GM12878 (cell line): ENCODE results near the gene CFAP45. TPM values are rescaled to one million over a fixed set of nuclear protein-coding genes. Genes with fewer than 3 reads are reported as not detected.

ENCODE experiments used
- ATAC-seq: fragments of 200-7000 bp; cut with Tn5 transposase; 3 replicates; pipeline ENCODE4 v1.9.1; 2020; ENCODE audit warnings: mild to moderate bottlenecking, moderate library complexity
- BruUV-seq: library from RNA; stranded (reverse); fragments of 400-500 nt; replicated peaks from 2 replicates; lab custom pipeline; 2021; lab: Mats Ljungman, UMichigan
- CTCF ChIA-PET: fragments of 300-600 bp; sonication (Branson Sonifier 250); formaldehyde crosslinking; extraction: SDS; loops from one replicate; lab custom pipeline; 2021; ENCODE audit warnings: inconsistent platforms; lab: Yijun Ruan, JAX
- POLR2A ChIA-PET: fragments of 350-600 bp; formaldehyde crosslinking; extraction: SDS; loops from one replicate; lab custom pipeline; 2021; ENCODE audit warnings: inconsistent platforms; lab: Charles Lee
- RAD21 ChIA-PET: fragments of 300-600 bp; sonication (Branson Sonifier 250); formaldehyde crosslinking; loops from one replicate; lab custom pipeline; 2023; ENCODE audit warnings: antibody characterized with exemption; ENCODE audit not compliant: unreplicated experiment; lab: Charles Lee
- SMC1A ChIA-PET: fragments of 300-600 bp; sonication (Branson Sonifier 250); formaldehyde crosslinking; loops from one replicate; lab custom pipeline; 2023; ENCODE audit not compliant: unreplicated experiment, uncharacterized antibody; lab: Charles Lee
- DNase-seq: peaks from one replicate; pipeline ENCODE4 v3.0.0-alpha.2; 2011; ENCODE audit warnings: low read depth, low spot score
- FAIRE-seq: peaks from 3 replicates; lab custom pipeline; 2011; peaks lifted over from hg19 to GRCh38; lab: Jason Lieb, UNC
- H2AFZ ChIP-seq: 2 replicates; pipeline ENCODE4 v1.6.0; 2011; ENCODE audit warnings: low read depth, low read length, control low read depth; ENCODE audit not compliant: control insufficient read depth
- H3K27ac ChIP-seq: 2 replicates; pipeline ENCODE4 v1.5.1; 2011; ENCODE audit warnings: control low read depth; ENCODE audit not compliant: control insufficient read depth, insufficient read depth
- H3K27me3 ChIP-seq, 2 experiments: replicated peaks in 1 of 2; 2 replicates each; pipeline versions ENCODE4 v1.6.0 to v1.6.1; 2011; ENCODE audit warnings: low read length in 1 of 2; ENCODE audit not compliant: control insufficient read depth in 2 of 2, insufficient read depth in 2 of 2
- H3K36me3 ChIP-seq, 2 experiments: 2 replicates each; pipeline ENCODE4 v1.5.1; 2011; ENCODE audit warnings: low read length in 1 of 2; ENCODE audit not compliant: control insufficient read depth in 2 of 2, insufficient read depth in 2 of 2
- H3K4me1 ChIP-seq: 2 replicates; pipeline ENCODE4 v1.6.1; 2011; ENCODE audit warnings: mild to moderate bottlenecking, low read length, moderate library complexity, mixed read lengths; ENCODE audit not compliant: control insufficient read depth, insufficient read depth
- H3K4me2 ChIP-seq: 2 replicates; pipeline ENCODE4 v1.6.0; 2011; ENCODE audit warnings: control low read depth; ENCODE audit not compliant: control insufficient read depth, insufficient read depth
- H3K4me3 ChIP-seq: fragments of 200-600 bp; sonication (generic); 2 replicates; pipeline ENCODE4 v1.5.1; 2016
- H3K79me2 ChIP-seq: 2 replicates; pipeline ENCODE4 v1.6.0; 2011; ENCODE audit warnings: low read length; ENCODE audit not compliant: control insufficient read depth, insufficient read depth
- H3K9ac ChIP-seq: 2 replicates; pipeline ENCODE4 v1.8.0; 2011; ENCODE audit warnings: low read length, control low read depth, mixed read lengths; ENCODE audit not compliant: control insufficient read depth, insufficient read depth
- H3K9me3 ChIP-seq: replicated peaks from 3 replicates; pipeline ENCODE4 v1.5.1; 2011; ENCODE audit warnings: mild to moderate bottlenecking, low read length; ENCODE audit not compliant: control insufficient read depth, insufficient read depth
- H4K20me1 ChIP-seq: 2 replicates; pipeline ENCODE4 v1.6.0; 2011; ENCODE audit not compliant: control insufficient read depth, insufficient read depth
- ASH2L ChIP-seq: fragments of 300-600, 200-600 bp; sonication (generic); IDR thresholded peaks from 2 replicates; pipeline ENCODE4 v1.6.1; 2017; ENCODE audit warnings: low read depth, mild to moderate bottlenecking, borderline replicate concordance
- ATF3 ChIP-seq: IDR thresholded peaks from 2 replicates; pipeline ENCODE4 v1.6.1; 2011; ENCODE audit warnings: low read depth, mild to moderate bottlenecking, low read length, moderate library complexity, borderline replicate concordance; ENCODE audit errors: extremely low read depth
- BMI1 ChIP-seq: fragments of 450-650 bp; IDR thresholded peaks from 2 replicates; pipeline ENCODE4 v1.6.1; 2016; ENCODE audit warnings: mild to moderate bottlenecking, moderate library complexity, borderline replicate concordance
- CUX1 ChIP-seq: IDR thresholded peaks from 2 replicates; pipeline ENCODE4 v1.6.1; 2012; ENCODE audit warnings: improper control_type of control experiment, low read depth, low read length; ENCODE audit not compliant: insufficient replicate concordance
- FOXK2 ChIP-seq: fragments of 450-650 bp; IDR thresholded peaks from 2 replicates; pipeline ENCODE4 v1.6.1; 2017; ENCODE audit warnings: mild to moderate bottlenecking, moderate library complexity
- GABPA ChIP-seq: IDR thresholded peaks from 2 replicates; pipeline ENCODE4 v1.6.1; 2014; ENCODE audit warnings: antibody characterized with exemption, low read depth, mild to moderate bottlenecking, inconsistent platforms
- GATAD2B ChIP-seq: fragments of 450-650 bp; conservative IDR thresholded peaks from 2 replicates; pipeline ENCODE4 v1.6.1; 2017; ENCODE audit warnings: low read depth, mild to moderate bottlenecking, moderate library complexity
- JUND ChIP-seq: IDR thresholded peaks from 2 replicates; pipeline ENCODE4 v1.6.1; 2012; ENCODE audit warnings: low read depth, mild to moderate bottlenecking, low read length, improper control_type of control experiment, moderate library complexity
- KDM1A ChIP-seq: fragments of 200-600 bp; sonication (generic); IDR thresholded peaks from 2 replicates; pipeline ENCODE4 v1.6.1; 2016; ENCODE audit warnings: borderline replicate concordance
- NR2C2 ChIP-seq: IDR thresholded peaks from 2 replicates; pipeline ENCODE4 v1.6.1; 2011; ENCODE audit warnings: borderline replicate concordance, low read depth; ENCODE audit not compliant: control insufficient read depth, insufficient read length
- NRF1 ChIP-seq: conservative IDR thresholded peaks from 2 replicates; pipeline ENCODE4 v1.6.1; 2011; ENCODE audit warnings: mild to moderate bottlenecking, low read depth, low read length, improper control_type of control experiment
- RELA ChIP-seq: fragments of 450-650 bp; IDR thresholded peaks from 2 replicates; pipeline ENCODE4 v1.8.0; 2014; ENCODE audit warnings: borderline replicate concordance; ENCODE audit not compliant: partially characterized antibody
- ZBTB4 ChIP-seq: fragments of 450-650 bp; formaldehyde crosslinking; IDR thresholded peaks from 2 replicates; pipeline ENCODE4 v1.4.0; 2022; ENCODE audit warnings: mild to moderate bottlenecking, moderate library complexity
- WGBS: methylation state at CpG from one replicate; pipeline ENCODE4 v1.1.6; 2016; ENCODE audit warnings: low lambda C conversion rate; ENCODE audit not compliant: insufficient replicate concordance, insufficient coverage; ENCODE audit errors: missing lambda C conversion rate; 5-methylcytosine and 5-hydroxymethylcytosine counted together
- in situ Hi-C: fragments of 300-500 bp; cut with MboI; formaldehyde crosslinking; loops from 9 replicates; pipeline ENCODE4 v1.14.3; 2018; ENCODE audit warnings: mixed read lengths
- intact Hi-C: fragments of 100-400 bp; cut with micrococcal nuclease; formaldehyde crosslinking; loops from one replicate; pipeline ENCODE4 v1.14.2; 2022; ENCODE audit not compliant: unreplicated experiment
- polyA plus RNA-seq, 11 experiments: library from polyadenylated mRNA; depleted of rRNA in 4 of 11; unstranded in 6 of 11; stranded (reverse) in 5 of 11; fragments of >200 nt; fragmentation: Nextera tagmentation in 4 of 11; fragmentation: Illumina TruSeq in 1 of 11; extraction: Ambion mirVana in 4 of 11; extraction: Trizol in 1 of 11; gene quantifications; 1 replicate in 1 of 11; 2 replicates in 10 of 11; pipeline versions ENCODE4 v1.2.1 to v1.2.3, GENCODE V29; 2011 to 2016; ENCODE audit warnings: inconsistent platforms in 2 of 11, missing spikeins in 2 of 11, low read depth in 1 of 11
- total RNA-seq, 4 experiments: library from RNA; depleted of rRNA in 3 of 4; stranded (reverse); fragments of >200 nt in 3 of 4; fragmentation: Illumina TruSeq in 1 of 4; extraction: Trizol in 1 of 4; gene quantifications; 2 replicates each; pipeline versions ENCODE4 v1.2.1 to v1.2.3, GENCODE V29; 2013 to 2021

The CFAP45 gene
- total and polyA plus RNA-seq, 10 of the 15 experiments (the other 5 are each of a cell fraction or from before 2014, with no cell fraction given) = 0.43 to 0.91 (median 0.67) TPM

GRCh38 chr1:159868766-159869165 lies 31.2 kb downstream of the CFAP45 start (continued):
- no peak for TF ChIP-seq RELA
- no peak for TF ChIP-seq GATAD2B

- FAIRE-seq (no peak), DNase-seq (no peak), ATAC-seq (no peak)
- Histone ChIP-seq H3K4me1 (no peaks in the 10 kb centered on the region), H3K27ac (no peak overlapping the region), H3K79me2 (no peaks in the 10 kb centered on the region), H2AFZ (no peak overlapping the region), H3K27me3 (no peaks in the 10 kb centered on the region; a peak in 2 of 4 replicates), H3K9ac (no peak overlapping the region), H3K9me3 (no peaks in the 10 kb centered on the region), H4K20me1 (no peaks in the 10 kb centered on the region), H3K4me2 (no peak overlapping the region), H3K36me3 (no peaks in the 10 kb centered on the region), H3K4me3 (no peak overlapping the region)
- no TSS peak for BruUV-seq
- RAD21 ChIA-PET = no interaction called here
- intact Hi-C loops = no loop called here
- 48% methylated on average over 9 of the region's 9 CpGs for WGBS
- POLR2A ChIA-PET = no interaction called here
- in situ Hi-C loops = no loop called here
- SMC1A ChIA-PET = interaction anchor here (1.3 kb wide), 1 partner anchor 25 kb away, joined by 4 read pairs; no protein-coding TSS in a partner anchor
- CTCF ChIA-PET = no interaction called here
- TF ChIP-seq BMI1 (no peak), NRF1 (no peak), KDM1A (no peak), CUX1 (no peak), ATF3 (no peak), FOXK2 (no peak), NR2C2 (no peak), GABPA (no peak), ZBTB4 (CRISPR knock-in tag) (no peak), JUND (no peak), ASH2L (no peak)
Observed at GRCh38 chr1:159867664-159868026, 32.3 kb downstream of the CFAP45 start.
